ENCODE measurements around the gene SEMA3A.

GRCh38 chr7:84157171-84157570, 37.4 kb downstream of the SEMA3A start:
- TF ChIP-seq CTCF (IDR thresholded peaks at IDR 0.05) (no peak), POLR2A (IDR thresholded peaks at IDR 0.05) (no peak), EP300 (IDR thresholded peaks at IDR 0.05) (no peak), POLR2AphosphoS5 (IDR thresholded peaks at IDR 0.05) (no peak)

Data from sigmoid colon (tissue), 4 donors.